ENCODE data around the gene ACSS2.

ACSS2 gene

GRCh38 chr20:34968042-34968775, 91.8 kb downstream of the ACSS2 start:
- no peak overlapping the region for H3K4me3 ChIP-seq (ENCODE audit: low read length)
- DNase-seq (ENCODE audit: low read depth, low spot score) = no peak

DNA sequence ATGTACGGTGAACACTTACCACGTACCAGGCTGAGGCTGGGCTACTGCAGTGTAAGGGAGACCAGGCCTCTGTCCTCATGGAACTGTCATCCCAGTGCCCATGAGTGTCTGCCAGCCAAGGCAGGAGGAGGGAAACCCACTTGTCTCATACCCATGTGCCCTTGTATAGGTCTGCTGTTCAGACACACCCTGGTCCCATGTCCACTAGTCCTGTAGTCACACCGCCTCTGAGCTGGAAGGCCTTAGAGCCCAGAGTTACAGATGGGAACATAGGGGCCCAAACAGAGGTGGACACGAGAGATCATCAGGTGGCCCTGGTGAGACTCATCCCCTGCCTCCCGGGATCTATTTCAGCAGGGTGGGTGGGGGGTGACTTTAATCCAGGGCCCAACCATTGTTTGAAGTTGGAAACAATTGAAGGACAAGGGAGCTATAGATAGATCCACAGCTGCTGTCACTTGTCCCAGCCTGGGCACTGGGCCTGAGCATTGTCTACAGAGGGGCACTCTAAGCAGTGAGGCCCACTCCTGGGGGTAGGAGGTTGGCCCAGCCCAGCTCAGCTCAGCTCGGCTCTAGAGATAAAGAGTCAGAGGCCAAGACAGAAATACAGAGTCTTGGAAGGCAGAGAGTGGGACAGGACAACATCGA, 93.9 kb downstream of the ACSS2 start:
- no peak for DNase-seq (ENCODE audit: low read depth, low spot score)
- H3K4me3 ChIP-seq (ENCODE audit: low read length) = no peak overlapping the region

DNA sequence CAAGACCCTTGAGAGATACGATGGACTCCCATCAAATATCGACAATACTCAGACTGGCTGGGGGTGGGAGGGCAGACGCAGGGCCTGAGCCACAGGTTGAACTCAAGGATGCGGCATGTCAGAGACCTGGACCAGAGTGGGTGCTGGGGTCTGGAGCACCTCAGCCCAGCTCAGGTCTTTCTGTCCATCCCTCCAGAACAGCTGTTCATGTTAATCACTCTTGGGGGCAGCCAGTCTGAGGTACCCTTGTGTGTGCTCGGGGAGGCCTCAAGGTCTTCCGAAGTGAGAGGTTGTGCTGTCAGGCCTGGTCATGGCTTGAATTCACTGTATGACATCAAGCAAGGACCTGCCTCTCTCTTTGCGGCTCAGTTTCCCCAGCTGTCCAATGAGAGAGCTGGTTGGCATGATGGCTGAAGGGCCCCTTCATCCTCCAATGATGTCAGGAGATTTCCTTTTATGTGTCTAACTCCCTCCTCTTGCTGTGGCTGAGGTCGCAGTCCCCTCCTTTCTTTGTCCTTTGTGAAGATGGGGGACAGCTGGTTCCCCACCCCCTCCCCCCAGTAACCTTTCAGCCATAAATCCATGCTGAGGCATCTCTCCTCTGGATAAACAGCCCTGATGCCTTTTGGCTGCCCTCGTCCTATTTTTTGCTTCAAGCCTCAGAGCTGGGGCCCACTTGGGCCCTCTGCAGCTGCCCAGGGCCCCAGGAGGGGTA, 94.6 kb downstream of the ACSS2 start:
- DNase-seq (ENCODE audit: low read depth, low spot score) = no peak
- H3K4me3 ChIP-seq (ENCODE audit: low read length) = no peak overlapping the region

GRCh38 chr20:34971561-34972235, 95.3 kb downstream of the ACSS2 start:
- H3K4me3 ChIP-seq (ENCODE audit: low read length) = no peak overlapping the region

DNA sequence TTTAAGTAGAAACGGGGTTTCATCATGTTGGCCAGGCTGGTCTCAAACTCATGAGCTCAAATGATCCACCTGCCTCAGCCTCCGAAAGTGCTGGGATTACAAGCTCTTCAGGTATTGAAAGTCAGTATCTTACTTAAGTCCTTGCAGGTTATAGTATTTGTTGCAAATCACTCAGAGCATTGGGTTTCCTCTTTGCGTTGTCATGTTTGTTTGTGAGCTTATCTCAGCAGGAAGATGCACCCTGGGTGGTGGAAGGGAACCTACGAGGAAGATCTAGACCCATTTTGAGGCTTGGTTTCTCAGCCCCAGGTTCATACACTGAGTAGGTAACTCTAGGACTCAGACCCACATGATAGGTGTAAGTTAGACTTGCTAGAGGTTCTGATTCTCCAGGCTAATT, 97.8 kb downstream of the ACSS2 start:
- no peak for DNase-seq (ENCODE audit: low read depth, low spot score)
- no peak overlapping the region for H3K4me3 ChIP-seq (ENCODE audit: low read length)

More at GRCh38 chr20:34971561-34972235, 95.3 kb downstream of the ACSS2 start:
- DNase-seq (ENCODE audit: low read depth, low spot score) = no peak

GRCh38 chr20:34976286-34976685, 99.9 kb downstream of the ACSS2 start:
- no peak overlapping the region for H3K4me3 ChIP-seq (ENCODE audit: low read length)
- DNase-seq (ENCODE audit: low read depth, low spot score) = no peak
